ENCODE measurements around the gene MYO5A. TPM values are rescaled to one million over a fixed set of nuclear protein-coding genes. Genes with fewer than 3 reads are reported as not detected.

MYO5A gene
- total and polyA plus RNA-seq, 9 donors, result 3.8 to 26.5 (median 15.1) TPM

GRCh38 chr15:52414936-52415335, 113.7 kb downstream of the MYO5A start:
- WGBS, 3 donors, result 33 to 76% (median 46%) methylated on average over 6 of the region's 6 CpGs
- no peak overlapping the region for H3K27ac ChIP-seq
- no peak for DNase-seq
- TF ChIP-seq EP300 (IDR thresholded peaks at IDR 0.05) (no peak), POLR2A (IDR thresholded peaks at IDR 0.05) (no peak), CTCF (IDR thresholded peaks at IDR 0.05) (no peak)
- H3K36me3 ChIP-seq, result no peaks in the 10 kb centered on the region
- H3K4me3 ChIP-seq, result no peak overlapping the region
- no peaks in the 10 kb centered on the region for H3K4me1 ChIP-seq (ENCODE audit: insufficient read depth)
- no peaks in the 10 kb centered on the region for H3K9me3 ChIP-seq
- intact Hi-C loops (cut with DNase I), result no loop called here
- H3K27me3 ChIP-seq, result no peaks in the 10 kb centered on the region

- TF ChIP-seq EP300 (IDR thresholded peaks at IDR 0.05) (no peak), CTCF (IDR thresholded peaks at IDR 0.05) (no peak), POLR2A (IDR thresholded peaks at IDR 0.05) (no peak)
- intact Hi-C loops (cut with DNase I), result loop anchor here in 1 of 4 donors (5.0 kb wide), 1 partner anchor 113 kb away; no protein-coding TSS in a partner anchor
- H3K4me3 ChIP-seq, result no peak overlapping the region
- no peak overlapping the region for H3K27ac ChIP-seq
- no peak for DNase-seq
- H3K4me1 ChIP-seq (ENCODE audit: insufficient read depth), result no peaks in the 10 kb centered on the region
- H3K36me3 ChIP-seq, result no peaks in the 10 kb centered on the region
- 94 to 97% (median 95%) methylated on average over 1 of the region's 1 CpG for WGBS, 3 donors
- no peaks in the 10 kb centered on the region for H3K27me3 ChIP-seq
- H3K9me3 ChIP-seq, result no peaks in the 10 kb centered on the region
Observed at GRCh38 chr15:52408823-52409222, 119.9 kb downstream of the MYO5A start.

- Histone ChIP-seq H3K4me3 (no peak overlapping the region), H3K4me1 (ENCODE audit: insufficient read depth) (no peaks in the 10 kb centered on the region), H3K9me3 (no peaks in the 10 kb centered on the region), H3K27ac (no peak overlapping the region), H3K36me3 (no peaks in the 10 kb centered on the region), H3K27me3 (no peaks in the 10 kb centered on the region)
- DNase-seq, result no peak
- intact Hi-C loops (cut with DNase I), result loop anchor here in 1 of 4 donors (5.0 kb wide), 1 partner anchor 115 kb away; no protein-coding TSS in a partner anchor
- TF ChIP-seq POLR2A (IDR thresholded peaks at IDR 0.05), result no peak
- no peak for TF ChIP-seq CTCF (IDR thresholded peaks at IDR 0.05)
- no peak for TF ChIP-seq EP300 (IDR thresholded peaks at IDR 0.05)
Observed at GRCh38 chr15:52407374-52407773, 121.3 kb downstream of the MYO5A start.

GRCh38 chr15:52406601-52407000, 122.1 kb downstream of the MYO5A start:
- Histone ChIP-seq H3K4me1 (ENCODE audit: insufficient read depth) (no peaks in the 10 kb centered on the region), H3K4me3 (no peak overlapping the region), H3K36me3 (no peaks in the 10 kb centered on the region), H3K27me3 (no peaks in the 10 kb centered on the region), H3K27ac (no peak overlapping the region), H3K9me3 (no peaks in the 10 kb centered on the region)
- DNase-seq, result no peak
- no peak for TF ChIP-seq CTCF (IDR thresholded peaks at IDR 0.05)
- TF ChIP-seq POLR2A (IDR thresholded peaks at IDR 0.05), result no peak
- no peak for TF ChIP-seq EP300 (IDR thresholded peaks at IDR 0.05)
- 70 to 88% (median 76%) methylated on average over 2 of the region's 2 CpGs for WGBS, 3 donors
- intact Hi-C loops (cut with DNase I), result loop anchor here in 1 of 4 donors (5.0 kb wide), 1 partner anchor 116 kb away; no protein-coding TSS in a partner anchor
